HG02763 (cell line): ENCODE results near the gene AMOTL1.
"Not testable (repeated sequence)": the region's sequence is repeated elsewhere in the genome, so short reads cannot be mapped to it uniquely, and the experiment has no call there.

Experiments
- ATAC-seq: cut with Tn5 transposase; IDR thresholded peaks from one replicate; pipeline ENCODE4 v1.9.1; 2021; ENCODE audit warnings: mild to moderate bottlenecking, moderate library complexity; ENCODE audit not compliant: unreplicated experiment

The AMOTL1 gene

DNA sequence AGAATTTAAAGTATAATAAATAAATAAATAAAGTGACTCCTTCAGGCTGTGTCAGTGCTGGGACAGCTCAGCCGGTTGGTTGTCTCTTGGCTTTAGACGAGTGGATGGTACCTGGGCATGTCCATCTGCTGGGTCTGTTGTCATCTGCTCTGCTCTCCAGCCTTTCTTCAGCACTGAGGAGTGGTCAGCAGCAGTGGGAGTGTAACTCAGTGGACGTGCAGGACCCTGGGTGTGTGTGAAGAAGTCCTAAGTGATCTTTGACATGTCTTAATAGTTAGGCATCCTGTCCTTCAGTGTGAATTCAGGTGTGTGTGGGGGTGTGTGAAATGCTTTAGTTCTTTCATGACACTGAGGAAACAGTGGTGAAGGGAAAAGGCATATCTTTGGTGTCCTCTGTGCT lies 24.3 kb downstream of the AMOTL1 start:
- ATAC-seq: no peak

DNA sequence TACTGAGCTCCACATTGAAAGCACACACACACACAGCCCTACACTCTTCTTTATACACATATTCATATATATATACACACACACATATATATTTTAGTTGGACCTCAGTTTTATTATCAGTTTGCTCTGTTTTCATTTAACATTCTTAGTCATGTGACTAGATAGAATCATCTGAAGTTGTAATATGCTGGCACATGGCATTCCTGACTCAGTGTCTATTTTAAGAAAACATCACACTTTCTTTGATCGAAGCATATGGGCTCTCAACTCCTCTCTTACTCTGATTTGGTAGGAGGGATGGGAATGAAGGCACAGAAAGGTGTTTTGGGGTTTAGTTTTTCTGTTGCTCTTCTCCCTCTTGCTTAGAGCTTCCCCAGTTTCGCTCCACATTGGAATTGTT lies 24.8 kb downstream of the AMOTL1 start:
- ATAC-seq: no peak

DNA sequence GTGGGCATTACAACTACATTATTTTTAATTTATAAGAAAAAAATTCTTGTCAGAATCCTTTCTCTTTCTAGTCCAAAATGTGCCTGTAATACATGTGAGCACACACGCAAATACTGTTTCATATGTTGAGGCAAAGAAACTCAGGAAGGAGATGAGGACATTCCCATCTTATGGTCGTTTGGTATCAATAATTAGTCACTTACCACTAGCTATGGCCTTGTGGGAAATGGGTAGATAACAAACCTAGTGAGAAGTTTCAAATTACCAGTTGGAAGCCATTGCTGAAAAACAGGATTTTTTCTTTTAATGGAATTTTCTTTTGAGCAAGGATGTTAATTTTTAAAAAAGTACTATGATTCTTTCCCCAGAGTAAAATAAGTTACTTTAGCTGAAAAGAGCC lies 25.7 kb downstream of the AMOTL1 start:
- no peak for ATAC-seq

DNA sequence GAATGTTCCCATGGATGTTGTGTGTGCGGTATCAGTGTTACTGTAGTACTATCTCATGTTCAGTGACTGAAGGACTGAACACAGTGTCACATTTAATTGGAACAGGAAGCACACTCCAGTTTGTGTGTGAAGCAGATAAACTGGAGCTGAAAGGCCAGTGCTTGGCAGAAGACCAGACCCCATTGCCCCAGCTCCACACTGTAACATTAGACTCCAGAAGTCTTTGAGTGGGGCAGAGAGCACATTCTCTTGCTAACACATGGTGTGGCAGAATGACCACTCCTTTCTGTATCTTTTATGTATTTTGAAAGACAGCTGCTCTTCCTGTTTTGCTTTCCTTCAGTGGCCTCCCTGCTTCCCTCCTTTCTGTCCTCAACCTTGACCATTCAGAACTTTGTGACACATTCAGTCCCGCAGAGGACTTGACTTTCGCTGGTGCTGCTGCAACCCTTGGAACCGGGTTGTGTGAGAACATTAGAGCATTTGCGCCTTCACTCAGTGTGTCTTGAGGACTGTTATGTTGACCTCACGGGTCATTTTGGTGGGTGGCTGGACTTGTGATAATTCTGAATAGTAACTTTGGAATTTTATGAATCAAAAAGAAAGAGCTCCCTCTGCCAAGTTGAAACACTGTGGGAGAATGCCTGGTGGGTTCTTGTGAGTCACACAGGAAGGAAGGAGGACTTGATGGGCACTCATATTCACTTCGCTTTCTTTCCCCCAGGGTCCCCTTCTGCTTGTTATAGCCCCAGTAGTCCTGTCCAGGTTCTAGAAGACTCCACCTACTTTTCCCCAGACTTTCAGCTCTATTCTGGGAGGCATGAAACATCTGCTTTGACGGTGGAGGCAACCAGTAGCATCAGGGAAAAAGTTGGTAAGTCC lies 26.4 kb downstream of the AMOTL1 start:
- no peak for ATAC-seq

DNA sequence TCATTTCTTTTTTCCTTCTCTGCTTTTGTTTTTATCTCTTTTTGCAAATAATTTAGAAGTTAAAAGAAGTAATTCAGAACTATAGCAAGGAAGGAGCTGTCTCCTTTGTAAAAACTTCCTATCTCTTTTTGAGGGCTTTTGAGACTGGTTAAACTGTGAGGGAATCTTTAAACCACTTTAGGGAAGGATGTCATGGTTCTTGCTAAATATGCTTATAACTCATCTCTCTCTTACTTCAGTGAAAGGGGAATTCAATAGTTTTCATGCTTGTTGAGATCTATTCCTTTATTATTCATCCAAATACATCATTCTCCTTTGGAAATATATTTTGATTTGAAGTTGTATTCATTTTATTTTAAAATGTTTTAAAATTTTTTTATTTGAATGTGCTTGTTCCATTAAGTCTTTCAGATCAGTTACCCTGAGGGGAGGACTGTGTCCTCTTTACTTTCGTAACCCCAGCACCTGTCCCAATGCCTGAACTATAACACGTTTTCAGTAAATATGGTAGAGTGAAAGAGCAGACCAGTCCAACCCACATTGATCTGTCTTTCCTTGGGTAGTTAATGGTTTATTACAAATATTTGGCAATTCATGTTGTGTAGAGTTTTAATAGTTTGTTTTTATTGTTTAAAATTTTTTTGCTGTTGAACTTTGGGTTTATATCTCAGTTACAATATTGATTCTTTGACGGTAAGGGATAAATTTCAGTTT lies 27.5 kb downstream of the AMOTL1 start:
- ATAC-seq: no peak

DNA sequence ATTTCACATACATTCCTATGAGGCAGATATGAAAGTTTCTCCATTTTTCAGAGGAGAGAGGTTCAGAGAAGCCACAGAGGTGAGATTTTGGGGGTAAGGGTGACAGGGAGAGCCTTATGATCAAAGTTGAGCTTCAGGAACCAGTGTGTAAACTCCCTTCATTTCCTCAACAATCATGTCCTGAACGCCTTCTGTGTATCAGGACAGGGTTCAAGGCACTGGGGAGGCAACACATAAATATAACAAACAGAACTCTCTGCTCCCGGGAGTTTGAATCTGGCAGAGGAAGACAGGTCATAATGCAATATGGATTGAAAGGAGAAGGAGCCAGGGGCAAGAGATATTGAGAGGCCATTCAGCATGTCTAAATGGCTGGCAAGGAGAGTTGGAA lies 28.0 kb downstream of the AMOTL1 start:
- ATAC-seq: no peak

DNA sequence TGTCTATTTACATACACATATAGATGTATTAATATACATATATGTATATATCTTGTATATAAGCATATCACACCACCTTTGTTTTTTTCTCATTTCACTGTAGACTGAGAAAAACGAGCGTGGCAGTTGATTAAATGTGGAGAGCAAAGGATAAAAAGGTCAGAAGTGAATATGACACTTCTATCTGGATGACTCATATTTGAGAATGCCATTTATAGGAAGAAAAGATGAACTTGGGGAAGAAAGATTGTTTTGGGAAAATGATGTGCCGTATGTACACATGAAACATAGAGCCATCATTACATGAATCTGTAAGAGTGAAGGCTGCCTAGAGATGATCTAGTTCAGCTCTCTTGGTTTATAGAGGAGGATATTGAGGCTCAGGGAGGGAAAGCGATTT lies 28.7 kb downstream of the AMOTL1 start:
- ATAC-seq: no peak

DNA sequence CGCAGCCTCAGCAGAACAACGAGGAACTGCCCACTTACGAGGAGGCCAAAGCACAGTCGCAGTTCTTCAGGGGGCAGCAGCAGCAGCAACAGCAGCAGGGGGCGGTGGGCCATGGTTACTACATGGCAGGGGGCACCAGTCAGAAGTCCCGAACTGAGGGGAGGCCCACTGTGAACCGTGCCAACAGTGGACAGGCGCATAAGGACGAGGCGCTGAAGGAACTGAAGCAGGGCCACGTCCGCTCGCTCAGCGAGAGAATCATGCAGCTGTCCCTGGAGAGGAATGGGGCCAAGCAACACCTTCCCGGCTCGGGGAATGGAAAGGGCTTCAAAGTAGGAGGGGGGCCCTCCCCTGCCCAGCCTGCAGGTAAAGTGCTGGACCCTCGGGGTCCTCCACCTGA lies 31.6 kb downstream of the AMOTL1 start:
- no peak for ATAC-seq

DNA sequence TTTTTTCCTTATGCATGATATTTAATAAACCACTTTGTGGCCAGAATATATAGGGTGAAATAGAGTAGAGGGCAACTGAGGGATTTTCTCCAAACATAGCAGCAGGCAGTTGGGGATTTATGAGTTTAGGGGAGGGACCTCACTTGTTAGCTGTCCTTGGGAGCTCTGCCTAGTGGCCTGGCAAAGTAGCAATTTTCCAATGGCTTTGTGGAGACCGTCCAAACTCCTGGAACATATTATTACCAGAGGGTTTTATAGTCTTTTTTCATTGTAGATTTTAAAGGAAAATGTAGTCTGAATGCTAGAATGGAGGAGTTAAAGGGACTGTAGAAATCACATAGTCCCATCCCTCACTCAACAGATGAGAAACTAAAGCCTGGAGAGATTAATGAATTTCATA lies 32.3 kb downstream of the AMOTL1 start:
- no peak for ATAC-seq

DNA sequence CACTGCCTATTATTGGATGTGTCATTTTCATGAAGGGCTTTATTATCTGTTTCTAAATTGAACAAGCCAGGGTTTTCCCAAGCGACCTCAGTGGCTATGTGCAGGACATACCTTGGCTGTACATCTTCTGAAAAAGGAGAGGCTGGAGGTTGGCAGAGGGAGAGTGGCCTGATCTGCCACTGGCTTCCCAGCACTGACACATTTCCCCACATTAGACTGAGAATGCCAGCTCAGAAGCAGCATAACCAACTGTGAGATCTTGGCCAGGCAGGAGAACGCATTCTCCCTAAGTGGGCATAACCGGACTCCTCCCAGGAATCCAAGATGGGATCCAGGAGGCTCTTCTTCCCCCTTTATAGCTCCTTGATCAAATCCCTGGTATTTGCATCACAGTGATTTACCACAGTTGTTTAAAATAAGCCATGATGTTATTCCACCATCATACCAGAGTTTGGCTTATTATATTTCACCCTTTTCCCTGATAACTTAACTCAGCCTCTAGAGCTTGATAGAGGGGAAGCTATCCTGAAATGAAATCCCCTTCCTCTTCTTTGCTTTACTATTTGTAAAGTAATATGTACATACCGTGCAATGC lies 33.8 kb downstream of the AMOTL1 start:
- no peak for ATAC-seq

DNA sequence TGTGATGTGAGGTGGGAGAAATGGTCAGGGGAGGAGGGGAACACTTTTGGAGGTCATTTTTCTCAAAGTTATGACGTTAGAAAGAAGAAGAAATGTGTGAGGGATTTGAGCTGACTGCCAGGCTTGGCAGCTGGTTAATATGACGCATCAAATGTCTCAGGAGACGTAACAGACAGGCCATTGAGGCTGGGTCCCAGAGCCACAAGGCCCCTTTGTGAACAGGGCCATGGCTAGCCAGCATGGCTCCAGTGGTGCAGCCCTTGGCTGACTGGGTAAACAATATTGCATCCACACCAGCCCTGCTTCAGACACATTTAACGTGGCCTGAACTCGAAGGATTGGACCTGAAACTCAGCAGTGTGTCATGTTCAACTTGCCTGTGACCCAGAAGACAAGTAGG lies 34.3 kb downstream of the AMOTL1 start:
- ATAC-seq: no peak

DNA sequence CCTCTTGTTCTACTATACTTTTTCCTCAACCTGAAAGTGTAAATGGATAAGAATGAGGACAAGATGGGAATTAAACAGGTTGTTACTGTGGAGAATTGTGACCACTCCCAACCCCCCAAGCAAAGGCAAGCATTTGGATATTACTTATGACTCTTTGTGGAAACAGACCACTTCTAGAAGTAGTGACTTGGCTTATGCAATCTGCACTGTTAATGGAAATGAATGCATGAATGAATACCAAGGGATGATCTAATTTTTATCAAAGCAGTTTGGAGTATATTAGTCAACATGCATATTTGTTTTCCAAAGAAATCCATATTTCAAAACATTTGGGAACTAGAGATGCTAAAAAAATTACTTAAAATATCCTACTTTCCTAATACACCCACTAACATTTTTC lies 35.3 kb downstream of the AMOTL1 start:
- ATAC-seq: no peak

DNA sequence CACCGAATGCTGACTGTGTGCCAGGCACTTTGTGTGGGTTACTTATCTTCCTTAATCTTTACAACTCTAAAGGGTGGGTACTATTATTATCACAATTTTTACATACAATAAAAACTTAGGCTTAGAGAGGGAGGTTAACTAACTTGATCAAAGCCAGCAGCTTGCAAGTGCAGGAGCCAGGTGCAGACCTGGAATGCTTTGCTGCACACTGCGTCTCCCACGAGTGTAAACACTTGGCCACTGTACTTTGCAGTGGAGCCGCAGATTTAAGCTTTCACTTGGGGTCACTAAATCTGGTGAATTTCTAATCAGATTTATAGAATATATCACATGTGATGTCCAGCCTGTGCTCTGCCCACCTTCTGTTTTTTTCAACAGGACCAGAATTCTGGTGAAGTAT lies 36.7 kb downstream of the AMOTL1 start:
- ATAC-seq: no peak

DNA sequence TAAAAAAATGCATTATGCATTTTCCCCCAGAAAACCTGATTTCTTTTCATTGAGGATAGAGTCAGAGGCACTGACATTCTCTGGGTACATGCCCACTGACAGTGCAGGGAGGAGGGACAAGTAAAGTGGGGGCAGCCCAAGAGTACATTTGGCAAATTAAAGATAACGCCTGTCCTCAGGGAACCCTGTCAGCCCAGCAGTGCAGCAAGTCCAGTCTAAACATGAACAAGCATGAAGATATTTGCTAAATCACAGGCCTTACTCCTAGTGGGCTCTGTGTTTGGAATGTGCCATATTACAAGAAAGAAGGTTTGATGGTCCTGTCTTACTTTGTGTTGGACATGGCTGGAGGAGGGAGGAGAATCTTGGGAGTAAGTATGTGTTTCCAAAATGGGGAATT lies 37.9 kb downstream of the AMOTL1 start:
- no peak for ATAC-seq

DNA sequence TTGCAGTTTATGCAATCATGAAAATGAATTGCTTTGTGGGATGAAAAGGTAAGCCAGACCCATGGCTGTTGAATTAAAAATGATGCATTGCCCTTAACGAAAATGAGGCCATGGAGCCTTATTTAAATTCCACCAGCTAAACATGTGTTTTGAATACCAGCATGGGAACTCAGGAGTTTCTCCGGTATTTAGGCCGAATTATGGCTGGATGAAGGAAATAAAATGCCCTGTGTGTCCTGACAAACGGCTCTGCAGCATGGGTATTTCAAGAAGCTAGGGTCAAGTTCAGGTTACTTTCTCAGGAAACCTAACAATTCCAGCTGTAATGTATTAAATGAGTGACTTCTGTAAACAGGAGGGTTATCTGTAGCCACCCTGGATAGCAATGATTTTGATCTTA lies 38.3 kb downstream of the AMOTL1 start:
- ATAC-seq: no peak

DNA sequence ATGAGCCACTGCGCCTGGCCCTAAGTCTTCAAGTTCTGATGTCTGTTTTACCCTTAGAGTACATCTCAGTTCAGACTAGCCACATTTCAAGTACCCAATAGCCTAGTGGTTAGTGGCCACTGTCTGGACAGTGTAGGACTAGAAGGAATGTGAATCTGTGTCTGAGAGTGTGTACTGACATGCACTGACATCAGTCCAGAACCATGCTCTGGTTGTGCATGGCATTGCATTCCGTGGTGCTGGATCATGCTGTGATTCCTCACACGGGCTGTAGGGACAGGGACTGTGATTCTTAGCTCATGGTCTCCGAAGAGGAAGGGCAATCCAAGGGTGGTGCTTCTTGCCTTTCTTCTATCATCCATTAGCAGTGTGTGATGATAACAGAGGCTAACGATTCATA lies 41.1 kb downstream of the AMOTL1 start:
- no peak for ATAC-seq

DNA sequence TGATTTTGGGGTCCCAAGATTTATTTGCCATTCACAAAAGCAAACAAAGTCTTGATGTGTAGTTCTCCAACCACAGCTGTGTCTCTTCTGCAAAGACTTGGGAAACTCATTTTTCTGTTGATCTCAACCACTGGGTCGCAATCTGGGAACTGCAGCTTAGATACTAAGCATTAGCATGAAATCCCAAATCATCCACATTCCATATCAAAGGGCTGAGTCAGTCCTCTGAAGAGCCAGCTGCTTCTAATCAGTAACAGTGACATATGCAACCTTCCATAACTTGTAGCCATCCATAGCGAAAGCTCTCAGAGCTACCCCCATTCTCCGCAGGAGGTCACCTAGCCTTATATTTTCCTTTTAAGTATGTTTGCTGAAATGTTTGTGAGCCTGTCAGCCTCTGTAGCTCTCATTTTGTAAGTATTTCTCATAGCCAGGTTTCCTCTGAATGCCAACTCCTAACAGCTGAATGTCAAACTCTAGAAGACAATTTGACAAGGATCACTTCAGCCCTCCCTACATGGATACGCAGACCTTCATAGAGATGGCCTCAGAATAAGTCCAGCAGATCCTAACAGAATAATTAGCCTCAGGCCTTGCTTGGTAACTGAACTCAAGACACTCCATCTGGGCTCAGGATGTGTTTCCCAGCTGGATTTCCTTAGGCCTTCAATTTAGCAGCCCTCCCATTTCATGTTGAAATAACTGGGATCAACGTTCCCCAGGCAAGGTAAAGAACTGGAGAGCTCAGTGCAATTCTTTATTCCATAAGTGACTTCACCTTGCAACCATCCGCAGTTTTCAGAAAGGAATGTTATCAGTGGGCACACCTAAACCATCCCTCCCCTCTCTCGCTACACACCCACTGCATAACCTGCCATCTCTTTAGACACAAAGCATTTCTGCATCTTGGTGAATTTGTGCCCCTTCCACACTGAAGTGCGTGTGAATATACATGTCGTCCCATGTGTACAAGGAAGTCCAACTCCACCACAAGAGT lies 44.9 kb downstream of the AMOTL1 start:
- ATAC-seq: not testable (repeated sequence)

DNA sequence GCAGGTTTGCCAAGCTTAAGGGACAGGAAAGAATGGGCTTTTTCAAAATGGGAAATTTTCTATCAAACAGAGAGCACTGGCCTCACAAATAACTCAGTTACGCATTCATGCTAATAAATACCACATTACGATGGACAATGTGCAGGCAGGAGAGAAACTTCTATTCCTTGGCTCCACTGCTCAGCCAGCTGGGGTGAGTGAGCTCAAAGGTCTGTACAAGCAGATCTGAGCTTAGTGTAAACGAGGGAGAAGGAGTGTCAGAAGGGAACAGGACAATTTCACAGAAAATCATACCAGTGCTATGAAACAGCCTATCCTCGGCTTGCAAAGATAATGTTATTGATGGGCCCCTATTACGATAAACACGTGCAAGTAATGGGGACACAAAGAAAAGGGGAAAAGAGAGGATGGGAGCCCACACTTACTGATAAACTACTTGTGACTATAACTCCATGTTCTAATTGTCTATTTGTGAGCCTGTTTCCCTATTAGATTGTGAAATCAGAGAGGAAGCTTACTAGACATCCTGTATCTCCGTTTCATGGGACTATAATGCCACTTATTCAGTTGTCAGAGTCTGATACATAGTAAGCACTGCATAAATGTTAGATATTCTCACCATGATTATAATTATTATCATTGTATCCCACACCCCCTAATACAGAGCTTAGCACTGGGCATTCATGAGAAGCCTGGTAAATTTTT lies 46.3 kb downstream of the AMOTL1 start:
- no peak for ATAC-seq

DNA sequence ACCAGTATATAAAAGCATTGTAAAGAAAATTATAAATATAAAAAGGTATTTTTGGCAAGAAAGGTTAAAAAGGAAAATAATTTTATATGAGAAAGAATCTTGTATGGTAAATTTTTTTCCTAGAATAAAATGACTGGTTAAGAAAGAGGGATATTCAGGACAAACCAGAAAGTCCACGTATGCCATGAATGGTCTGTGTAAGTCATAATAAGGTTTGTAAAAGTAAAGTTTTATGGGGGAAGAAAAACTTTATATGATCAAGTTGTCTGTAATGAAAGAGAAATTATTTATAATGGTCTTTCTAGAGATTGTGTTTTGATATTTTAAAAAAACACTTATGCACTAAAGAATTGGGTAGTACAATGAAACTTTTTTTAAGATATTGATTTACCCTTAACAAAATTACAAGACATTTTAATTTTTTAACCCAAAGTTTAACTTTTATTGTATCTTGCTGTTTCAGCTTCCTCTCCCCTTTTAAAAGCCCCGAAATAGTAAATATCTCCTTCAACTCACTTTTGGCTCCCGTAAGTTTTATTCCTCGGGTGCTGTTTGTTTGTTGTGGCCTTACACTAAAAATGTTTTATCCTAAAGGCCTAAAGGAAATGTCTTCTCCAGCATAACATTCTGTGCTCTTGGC lies 47.7 kb downstream of the AMOTL1 start:
- no peak for ATAC-seq

DNA sequence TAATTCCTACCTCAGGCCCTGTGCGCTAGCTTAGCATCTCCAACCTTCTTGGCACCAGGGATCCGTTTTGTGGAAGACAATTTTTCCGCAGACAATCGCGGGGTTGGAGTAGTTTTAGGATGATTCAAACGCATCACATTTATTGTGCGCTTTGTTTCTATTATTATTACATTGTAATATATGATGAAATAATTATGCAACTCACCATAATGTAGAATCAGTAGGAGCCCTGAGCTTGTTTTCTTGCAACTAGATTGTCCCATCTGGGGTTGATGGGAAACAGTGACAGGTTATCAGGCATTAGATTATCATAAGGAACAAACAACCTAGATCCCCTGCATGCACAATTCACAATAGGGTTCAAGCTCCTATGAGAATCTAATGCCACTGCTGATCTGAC lies 52.3 kb downstream of the AMOTL1 start:
- no peak for ATAC-seq
